ENCODE measurements around the gene C2orf72. TPM values are rescaled to one million over a fixed set of nuclear protein-coding genes. Genes with fewer than 3 reads are reported as not detected.
A peak's percentile ranks its signal among the peaks of the same experiment; 100 is the strongest.

The C2orf72 gene
- total RNA-seq = 1 to 10 TPM in 1 of 4 donors, under 1 TPM in 1, not detected in 2; 0.36 to 2.2 TPM
- 10 to 100 TPM; 18.5 to 20.4 (median 20.0) TPM for polyA plus RNA-seq

GRCh38 chr2:231037202-231037730 is at the start of gene C2orf72:
Gene C2orf72, plus strand, starts transcription at chr2:231037523. Its CDS starts 43 bp downstream, at chr2:231037566.
- Histone ChIP-seq H3K9me3 (no peaks in the 10 kb centered on the region), H3K27ac (no peak within 1 kb of the TSS), H3K36me3 (no peaks in the 10 kb centered on the region), H3K27me3 (peaks cover 24 to 77% (median 32%) of the 10 kb centered on the region in 3 donors), H3K4me3 (peak within 1 kb of the TSS in 3 of 4 donors; percentile 30 to 35 (median 34)), H3K4me1 (peaks cover 0 to 13% (median 8%) of the 10 kb centered on the region in 4 donors)
- TF ChIP-seq POLR2A (IDR thresholded peaks at IDR 0.05) (no peak), POLR2AphosphoS5 (IDR thresholded peaks at IDR 0.05) (no peak), CTCF (IDR thresholded peaks at IDR 0.05) (no peak), EP300 (IDR thresholded peaks at IDR 0.05) (no peak)
- DNase-seq = no peak
- WGBS, 2 donors = 1% methylated on average over 61 of the region's 61 CpGs
- intact Hi-C loops (cut with DNase I) = no loop called here

GRCh38 chr2:230989731-230990130 is 47.6 kb upstream of the C2orf72 start:
- TF ChIP-seq CTCF (IDR thresholded peaks at IDR 0.05) = no peak
- TF ChIP-seq POLR2AphosphoS5 (IDR thresholded peaks at IDR 0.05) = no peak
- no peak for TF ChIP-seq EP300 (IDR thresholded peaks at IDR 0.05)
- TF ChIP-seq POLR2A (IDR thresholded peaks at IDR 0.05) = no peak
- intact Hi-C loops (cut with DNase I) = loop anchor here (5.0 kb wide), 2 partner anchors 87 to 127 kb away; partner anchors contain the start of gene ITM2C
- Histone ChIP-seq H3K27me3 (peaks cover 3 to 28% (median 22%) of the 10 kb centered on the region in 3 donors), H3K9me3 (no peaks in the 10 kb centered on the region), H3K36me3 (no peaks in the 10 kb centered on the region), H3K4me3 (no peak overlapping the region), H3K27ac (no peak overlapping the region), H3K4me1 (peaks cover 0 to 7% (median 5%) of the 10 kb centered on the region in 4 donors)
- DNase-seq = no peak
- 93 to 96% methylated on average over 21 of the region's 21 CpGs for WGBS, 2 donors

- Histone ChIP-seq H3K27me3 (peaks cover 3 to 28% (median 22%) of the 10 kb centered on the region in 3 donors), H3K9me3 (no peaks in the 10 kb centered on the region), H3K4me3 (no peak overlapping the region), H3K36me3 (no peaks in the 10 kb centered on the region), H3K4me1 (peaks cover 0 to 7% (median 5%) of the 10 kb centered on the region in 4 donors), H3K27ac (no peak overlapping the region)
- no peak for DNase-seq
- no peak for TF ChIP-seq CTCF (IDR thresholded peaks at IDR 0.05)
- no peak for TF ChIP-seq EP300 (IDR thresholded peaks at IDR 0.05)
- TF ChIP-seq POLR2AphosphoS5 (IDR thresholded peaks at IDR 0.05) = no peak
- TF ChIP-seq POLR2A (IDR thresholded peaks at IDR 0.05) = no peak
- intact Hi-C loops (cut with DNase I) = no loop called here
- 67 to 86% methylated on average over 70 of the region's 70 CpGs for WGBS, 2 donors
These were observed 47.0 kb upstream of the C2orf72 start for GRCh38 chr2:230990131-230990898.

- peaks cover 3 to 33% (median 22%) of the 10 kb centered on the region in 3 donors for H3K27me3 ChIP-seq
- H3K4me1 ChIP-seq = peaks cover 0 to 7% (median 5%) of the 10 kb centered on the region in 4 donors
- no peak overlapping the region for H3K27ac ChIP-seq
- no peak for DNase-seq
- no peaks in the 10 kb centered on the region for H3K36me3 ChIP-seq
- TF ChIP-seq CTCF (IDR thresholded peaks at IDR 0.05) (no peak), EP300 (IDR thresholded peaks at IDR 0.05) (no peak), POLR2AphosphoS5 (IDR thresholded peaks at IDR 0.05) (no peak), POLR2A (IDR thresholded peaks at IDR 0.05) (no peak)
- H3K4me3 ChIP-seq = no peak overlapping the region
- intact Hi-C loops (cut with DNase I) = no loop called here
- 66 to 83% methylated on average over 27 of the region's 27 CpGs for WGBS, 2 donors
- H3K9me3 ChIP-seq = no peaks in the 10 kb centered on the region
These were observed 46.5 kb upstream of the C2orf72 start for GRCh38 chr2:230990899-230991150.

Data from sigmoid colon (tissue), 7 donors.